A673 (cell line): ENCODE measurements around the gene TRAF3IP1.

Experiments
- CTCF ChIP-seq: fragments of 300-800, 200-600 bp; sonication (generic); conservative IDR thresholded peaks from 2 replicates; pipeline ENCODE4 v1.5.1; 2017; ENCODE audit warnings: low read depth, mild to moderate bottlenecking, antibody characterized with exemption, low read length, moderate library complexity, mixed read lengths
- EZH2 ChIP-seq: fragments of 200-600 bp; sonication (generic); IDR thresholded peaks from 2 replicates; pipeline ENCODE4 v1.6.1; 2017; ENCODE audit warnings: borderline replicate concordance, low read depth, mild to moderate bottlenecking, mixed read lengths, antibody characterized with exemption, low read length; ENCODE audit not compliant: poor library complexity, severe bottlenecking

DNA sequence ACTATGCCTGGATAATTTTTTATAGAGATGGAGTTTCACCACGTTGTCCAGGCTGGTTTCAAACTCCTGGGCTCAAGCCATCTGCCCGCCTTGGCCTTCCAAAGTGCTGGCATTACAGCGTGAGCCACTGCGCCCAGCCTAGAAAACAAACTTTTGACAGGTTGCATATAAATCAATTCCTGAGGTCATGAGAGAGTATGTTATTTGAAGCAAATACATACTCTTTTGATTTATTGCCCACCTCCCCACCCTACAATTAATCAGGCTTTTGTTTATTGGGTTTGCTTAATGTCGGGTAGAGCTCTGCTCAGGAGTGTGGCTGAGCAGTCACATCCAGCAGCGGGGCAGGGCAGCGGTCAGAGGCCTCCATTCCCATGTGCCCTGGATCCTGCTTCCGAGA, 68.5 kb downstream of the TRAF3IP1 start:
- TF ChIP-seq CTCF (no peak), EZH2 (no peak)
